ENCODE results near the gene INTS13.
"Not testable (repeated sequence)": the region's sequence is repeated elsewhere in the genome, so short reads cannot be mapped to it uniquely, and the experiment has no call there.

INTS13 gene, protein sequence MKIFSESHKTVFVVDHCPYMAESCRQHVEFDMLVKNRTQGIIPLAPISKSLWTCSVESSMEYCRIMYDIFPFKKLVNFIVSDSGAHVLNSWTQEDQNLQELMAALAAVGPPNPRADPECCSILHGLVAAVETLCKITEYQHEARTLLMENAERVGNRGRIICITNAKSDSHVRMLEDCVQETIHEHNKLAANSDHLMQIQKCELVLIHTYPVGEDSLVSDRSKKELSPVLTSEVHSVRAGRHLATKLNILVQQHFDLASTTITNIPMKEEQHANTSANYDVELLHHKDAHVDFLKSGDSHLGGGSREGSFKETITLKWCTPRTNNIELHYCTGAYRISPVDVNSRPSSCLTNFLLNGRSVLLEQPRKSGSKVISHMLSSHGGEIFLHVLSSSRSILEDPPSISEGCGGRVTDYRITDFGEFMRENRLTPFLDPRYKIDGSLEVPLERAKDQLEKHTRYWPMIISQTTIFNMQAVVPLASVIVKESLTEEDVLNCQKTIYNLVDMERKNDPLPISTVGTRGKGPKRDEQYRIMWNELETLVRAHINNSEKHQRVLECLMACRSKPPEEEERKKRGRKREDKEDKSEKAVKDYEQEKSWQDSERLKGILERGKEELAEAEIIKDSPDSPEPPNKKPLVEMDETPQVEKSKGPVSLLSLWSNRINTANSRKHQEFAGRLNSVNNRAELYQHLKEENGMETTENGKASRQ

DNA sequence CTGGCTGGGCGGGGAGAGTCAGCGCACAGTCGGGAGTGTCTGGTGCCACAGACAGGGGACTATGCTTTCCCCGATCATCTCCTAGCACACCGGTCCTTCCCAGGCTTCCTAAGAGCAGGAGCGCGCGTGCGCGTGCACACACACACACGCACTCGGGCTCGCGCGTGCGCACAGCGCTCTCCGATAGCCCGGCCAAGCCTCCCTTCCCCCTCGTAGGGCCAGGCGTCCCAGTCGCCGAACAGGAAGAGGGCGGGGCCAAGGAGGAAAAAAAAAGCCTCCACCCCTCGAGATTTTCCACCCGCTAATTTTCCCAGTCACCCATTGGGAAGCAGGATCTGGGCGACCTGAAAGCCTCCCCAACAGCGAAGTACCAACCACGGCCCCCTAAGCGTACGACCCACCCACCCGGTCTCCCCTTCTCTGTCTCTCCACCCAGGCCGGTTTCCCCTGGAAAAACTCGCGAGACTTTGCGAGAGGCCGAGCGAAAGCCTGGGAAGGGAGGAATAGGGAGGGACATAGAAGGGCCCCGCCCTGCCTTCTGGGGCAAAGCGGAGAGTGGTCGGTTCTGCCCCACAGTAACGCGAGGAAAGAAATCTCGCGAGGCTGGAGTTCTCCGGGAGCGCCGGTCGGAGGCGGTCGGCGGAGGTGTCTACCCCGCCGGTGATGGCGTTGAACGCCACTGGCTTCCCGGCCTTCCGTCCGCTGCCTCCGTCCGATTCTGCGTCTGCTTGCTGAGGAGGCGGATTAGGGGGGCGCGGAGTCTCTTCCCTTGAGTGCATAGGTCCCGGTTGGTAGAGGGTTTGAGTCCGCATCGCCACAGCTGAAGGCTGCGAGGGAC is at the start of gene INTS13, which contains the start of gene FGFR1OP2:
Gene INTS13 (minus strand): TSS at position 119 of the 838 bp plus-strand sequence. CDS start 1,178 bp downstream, outside the sequence.
Gene FGFR1OP2 (plus strand): TSS at position 608 of the 838 bp plus-strand sequence. CDS start 15,689 bp downstream, outside the sequence.
- peak within 1 kb of the TSS; percentile 96 for H3K4me3 ChIP-seq (ENCODE audit: low read depth, low read length)
- DNase-seq (ENCODE audit: low read depth): peak; percentile 96

DNA sequence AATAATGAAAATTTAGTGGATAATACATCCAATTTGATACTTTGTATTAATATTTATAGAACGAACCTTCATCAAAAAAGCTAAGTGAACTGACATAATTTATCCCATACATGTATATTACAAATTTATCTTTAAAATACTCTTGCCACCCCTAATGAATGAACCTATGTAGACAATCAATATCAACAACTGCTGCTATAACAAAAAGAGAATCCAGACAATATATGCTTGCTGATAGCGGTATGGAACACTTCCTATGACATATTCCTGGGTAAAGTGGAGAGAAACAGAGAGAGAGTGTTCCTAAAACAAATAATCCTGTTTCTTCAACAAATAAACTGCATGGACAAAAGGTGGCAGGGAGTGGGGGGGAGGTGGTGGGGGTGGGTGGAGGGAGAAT is 45.1 kb upstream of the INTS13 start:
- DNase-seq (ENCODE audit: low read depth): no peak

DNA sequence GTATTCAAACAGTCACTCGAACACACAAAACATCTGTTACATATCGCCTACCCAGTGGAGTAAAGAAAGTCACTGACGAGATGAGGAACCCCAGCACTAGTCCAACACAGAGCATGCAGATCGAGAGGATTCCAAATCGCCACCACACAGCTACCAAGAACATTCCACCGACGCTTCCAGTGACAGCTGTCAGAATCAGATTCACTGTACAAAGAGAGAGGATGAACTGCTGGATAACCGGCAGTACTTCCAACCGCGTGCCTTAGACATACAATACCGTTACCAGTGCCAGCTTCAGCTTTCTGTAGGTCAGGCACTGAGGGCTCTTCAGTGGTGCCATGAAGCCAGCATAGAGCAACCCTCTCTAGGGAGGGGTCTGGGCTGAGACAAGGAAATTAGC is 42.0 kb upstream of the INTS13 start:
- no peak overlapping the region for H3K4me3 ChIP-seq (ENCODE audit: low read depth, low read length)
- no peak for DNase-seq (ENCODE audit: low read depth)

More for the DNA sequence above, 45.1 kb upstream of the INTS13 start:
- no peak overlapping the region for H3K4me3 ChIP-seq (ENCODE audit: low read depth, low read length)

- DNase-seq (ENCODE audit: low read depth): no peak
- H3K4me3 ChIP-seq (ENCODE audit: low read depth, low read length): no peak overlapping the region
These were observed 41.0 kb upstream of the INTS13 start for GRCh38 chr12:26978801-26979200.

- DNase-seq (ENCODE audit: low read depth): no peak
These were observed 38.9 kb upstream of the INTS13 start for GRCh38 chr12:26976687-26977086.

GRCh38 chr12:26971963-26972362 is 34.2 kb upstream of the INTS13 start:
- H3K4me3 ChIP-seq (ENCODE audit: low read depth, low read length): no peak overlapping the region
- DNase-seq (ENCODE audit: low read depth): no peak

More at GRCh38 chr12:26976687-26977086, 38.9 kb upstream of the INTS13 start:
- H3K4me3 ChIP-seq (ENCODE audit: low read depth, low read length): no peak overlapping the region

- DNase-seq (ENCODE audit: low read depth): no peak
- no peak overlapping the region for H3K4me3 ChIP-seq (ENCODE audit: low read depth, low read length)
These were observed 32.4 kb upstream of the INTS13 start for GRCh38 chr12:26970136-26970535.

DNA sequence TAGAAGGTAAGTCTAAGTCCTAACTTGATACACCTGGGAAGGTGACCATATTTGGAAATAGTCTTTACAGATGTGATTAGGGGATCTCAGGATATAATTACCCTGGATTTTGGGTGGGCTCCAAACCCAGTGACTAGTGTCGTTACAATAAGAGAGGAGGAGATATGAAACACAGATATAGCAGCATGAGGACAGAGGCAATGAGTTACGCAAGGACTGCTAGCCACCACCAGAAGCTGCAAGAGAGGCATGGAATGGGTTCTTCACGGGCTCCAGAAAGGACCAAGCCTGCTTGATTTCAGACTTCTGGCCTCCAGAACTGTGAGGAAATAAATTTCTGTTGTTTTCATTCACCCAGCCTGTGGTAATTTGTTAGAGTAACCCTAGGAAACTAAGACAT is 29.1 kb upstream of the INTS13 start:
- no peak for DNase-seq (ENCODE audit: low read depth)
- no peak overlapping the region for H3K4me3 ChIP-seq (ENCODE audit: low read depth, low read length)

- DNase-seq (ENCODE audit: low read depth): no peak
- H3K4me3 ChIP-seq (ENCODE audit: low read depth, low read length): no peak overlapping the region
These were observed 25.6 kb upstream of the INTS13 start for GRCh38 chr12:26963413-26963812.

DNA sequence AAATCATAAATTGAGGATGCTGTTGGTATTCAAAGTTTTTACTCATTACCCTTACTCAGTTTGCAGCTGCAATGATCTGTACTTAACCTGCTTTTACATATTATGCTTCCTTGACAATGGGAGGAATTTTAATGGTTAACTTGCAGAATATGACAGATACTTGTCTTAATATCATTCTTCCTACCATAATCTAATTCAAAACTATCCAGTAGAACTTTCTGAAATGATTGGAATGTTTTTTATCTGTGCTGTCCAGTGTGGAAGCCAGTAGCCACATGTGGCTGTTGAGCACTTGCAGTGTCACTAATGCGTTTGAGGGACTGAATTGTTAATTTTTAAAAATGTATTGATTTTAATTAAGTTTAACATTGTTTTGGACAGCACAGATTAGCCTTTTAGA is 24.0 kb upstream of the INTS13 start:
- no peak for DNase-seq (ENCODE audit: low read depth)
- H3K4me3 ChIP-seq (ENCODE audit: low read depth, low read length): no peak overlapping the region

DNA sequence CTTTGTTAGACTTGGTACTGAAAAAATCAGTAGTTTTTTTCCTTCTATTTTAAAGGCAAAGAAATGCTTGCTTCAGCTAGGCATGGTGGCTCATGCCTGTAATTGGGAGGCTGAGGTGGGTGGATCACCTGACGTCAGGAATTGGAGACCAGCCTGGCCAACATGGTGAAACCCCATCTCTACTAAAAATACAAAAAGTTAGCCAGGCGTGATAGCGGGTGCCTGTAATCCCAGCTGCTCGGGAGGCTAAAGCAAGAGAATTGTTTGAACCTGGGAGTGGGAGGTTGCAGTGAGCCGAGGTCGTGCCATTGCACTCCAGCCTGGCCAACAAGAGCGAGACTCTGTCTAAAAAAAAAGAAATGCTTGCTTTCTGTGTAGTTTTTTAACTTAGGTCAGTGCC is 23.6 kb upstream of the INTS13 start:
- DNase-seq (ENCODE audit: low read depth); H3K4me3 ChIP-seq (ENCODE audit: low read depth, low read length): not testable (repeated sequence)

DNA sequence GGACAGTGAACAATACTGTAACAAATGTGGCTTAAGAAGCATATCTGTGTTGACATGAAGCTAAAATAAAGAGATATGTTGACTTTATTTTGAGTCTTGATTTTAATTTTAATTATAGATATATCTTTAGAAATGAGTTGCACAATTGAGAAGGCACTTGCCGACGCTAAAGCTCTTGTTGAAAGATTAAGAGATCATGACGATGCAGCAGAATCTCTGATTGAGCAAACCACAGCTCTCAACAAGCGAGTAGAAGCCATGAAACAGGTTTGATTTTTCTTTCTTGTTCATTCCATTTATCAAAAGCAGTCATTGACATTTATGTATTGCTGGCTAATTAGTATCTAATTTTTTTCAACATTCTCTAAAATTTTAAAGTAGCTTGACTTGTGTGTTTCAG is 16.2 kb upstream of the INTS13 start:
- H3K4me3 ChIP-seq (ENCODE audit: low read depth, low read length): no peak overlapping the region
- DNase-seq (ENCODE audit: low read depth): no peak

DNA sequence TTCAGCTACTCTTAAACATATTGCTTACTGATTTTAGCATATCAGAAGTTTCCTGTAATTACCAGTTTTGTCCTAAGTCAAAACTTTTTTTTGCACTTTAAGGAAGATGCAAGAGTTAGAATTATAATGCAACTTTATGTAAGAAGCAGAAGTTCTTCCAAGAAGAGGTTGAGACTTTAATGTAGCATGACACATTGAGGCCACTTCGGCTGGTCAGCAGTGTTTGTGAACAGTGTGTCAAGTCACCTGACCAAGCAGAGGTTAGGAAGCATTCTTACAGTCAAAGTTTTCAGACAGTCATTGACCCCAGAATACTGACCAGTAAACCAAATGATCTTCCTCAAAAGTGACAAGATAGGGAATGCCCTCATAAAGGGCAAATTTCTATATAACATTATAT is 15.7 kb upstream of the INTS13 start:
- H3K4me3 ChIP-seq (ENCODE audit: low read depth, low read length): no peak overlapping the region
- DNase-seq (ENCODE audit: low read depth): no peak

- no peak for DNase-seq (ENCODE audit: low read depth)
- no peak overlapping the region for H3K4me3 ChIP-seq (ENCODE audit: low read depth, low read length)
These were observed 10.5 kb upstream of the INTS13 start for GRCh38 chr12:26948309-26948708.

DNA sequence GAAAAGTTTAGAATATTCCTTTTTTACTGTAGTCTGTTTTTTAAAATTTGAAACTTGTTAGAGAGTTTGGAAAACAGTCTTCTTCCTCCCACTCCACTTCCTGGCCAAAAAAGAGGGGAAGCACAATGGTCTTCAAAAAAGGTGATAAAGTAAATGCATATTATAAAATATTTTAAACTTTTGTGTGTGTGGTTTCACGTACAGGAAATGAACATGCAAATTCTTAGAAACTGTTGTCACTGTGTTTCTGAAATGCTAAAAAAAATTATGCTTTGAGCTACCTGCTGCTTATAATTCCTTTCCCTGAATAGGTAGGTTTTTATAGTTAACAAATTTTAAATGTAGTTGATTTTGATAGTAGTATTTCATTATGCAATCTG is 3.4 kb upstream of the INTS13 start:
- no peak overlapping the region for H3K4me3 ChIP-seq (ENCODE audit: low read depth, low read length)
- no peak for DNase-seq (ENCODE audit: low read depth)

DNA sequence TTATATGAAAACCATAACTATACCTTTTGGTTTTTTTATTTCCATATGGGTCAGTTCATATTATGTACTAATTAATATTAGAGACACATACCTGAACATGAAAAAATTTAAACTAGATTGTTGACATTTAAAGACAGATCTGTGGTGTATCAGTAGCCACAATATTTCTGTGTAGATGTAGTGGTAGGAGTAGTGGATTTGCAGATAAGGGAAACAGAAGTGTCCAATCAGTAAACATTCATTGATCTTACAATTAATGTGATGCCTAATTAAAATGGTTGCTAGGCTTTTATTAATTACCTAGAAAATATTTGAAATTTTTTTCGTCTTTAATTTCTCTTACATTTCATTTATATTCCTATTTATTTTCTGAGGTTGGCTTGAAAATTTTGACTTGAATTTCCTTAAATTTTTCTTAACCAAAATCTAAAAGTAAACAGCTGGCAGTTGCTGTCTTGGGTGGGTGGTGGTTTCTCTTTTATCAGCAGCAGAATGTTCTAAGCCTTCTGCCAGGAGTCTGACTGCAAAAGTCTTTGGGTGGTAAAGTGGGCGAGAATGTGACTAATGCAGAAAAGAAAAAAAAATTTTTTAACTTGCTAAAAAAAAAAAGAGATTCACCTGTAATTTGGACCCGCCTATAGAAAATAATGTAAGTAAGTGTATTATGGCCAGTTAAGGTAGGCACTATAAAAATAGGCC is 2.9 kb upstream of the INTS13 start:
- no peak overlapping the region for H3K4me3 ChIP-seq (ENCODE audit: low read depth, low read length)
- no peak for DNase-seq (ENCODE audit: low read depth)

DNA sequence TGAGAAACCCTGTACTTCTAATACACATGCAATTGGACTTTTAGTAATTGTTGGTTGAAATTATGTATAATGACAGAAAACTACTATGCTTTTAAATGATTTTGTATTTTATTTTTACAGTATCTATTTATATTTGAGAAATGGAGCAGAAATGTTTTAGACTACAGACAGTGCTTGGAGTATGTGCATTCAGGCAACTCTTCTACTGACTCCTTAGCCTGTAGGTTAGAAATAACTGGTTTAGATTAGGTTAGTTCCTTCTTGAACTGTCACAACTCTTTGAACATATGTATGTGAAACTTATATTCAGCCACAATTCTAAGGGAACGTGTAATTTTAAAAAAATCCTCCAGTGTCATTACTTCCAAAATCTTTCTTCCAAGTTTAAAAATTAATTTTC is 2.2 kb upstream of the INTS13 start:
- peak overlapping the region; percentile 96 for H3K4me3 ChIP-seq (ENCODE audit: low read depth, low read length)
- no peak for DNase-seq (ENCODE audit: low read depth)

DNA sequence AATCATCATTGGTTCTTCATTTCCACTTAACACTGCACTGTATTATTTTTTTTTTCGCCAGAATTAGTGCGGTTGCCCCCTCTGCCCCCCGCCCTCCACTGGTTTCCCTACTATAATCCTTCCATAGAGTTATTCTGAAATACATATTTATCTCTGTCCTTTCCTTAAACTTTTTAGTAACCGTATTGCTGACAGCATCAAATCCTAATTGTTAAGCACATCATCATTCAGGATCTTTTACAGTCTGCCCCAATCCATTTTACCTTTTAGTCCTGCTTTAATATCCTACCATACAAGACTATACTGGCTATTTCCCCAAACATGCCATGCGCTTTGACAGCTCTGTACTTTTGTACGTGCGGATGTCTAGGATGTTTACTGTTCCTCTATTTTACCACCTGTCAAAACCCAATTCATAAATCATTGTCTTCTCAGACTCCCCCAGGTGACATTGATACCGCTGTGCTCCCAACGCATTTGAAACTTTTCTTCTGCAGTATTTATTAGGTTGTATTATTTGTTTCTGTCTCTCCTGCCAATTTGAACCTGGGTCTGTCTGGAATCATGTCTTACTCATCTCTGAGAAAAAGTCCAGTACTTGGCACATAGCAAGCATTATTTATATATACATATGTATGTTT is 1.5 kb upstream of the INTS13 start:
- peak overlapping the region; percentile 96 for H3K4me3 ChIP-seq (ENCODE audit: low read depth, low read length)
- no peak for DNase-seq (ENCODE audit: low read depth)

DNA sequence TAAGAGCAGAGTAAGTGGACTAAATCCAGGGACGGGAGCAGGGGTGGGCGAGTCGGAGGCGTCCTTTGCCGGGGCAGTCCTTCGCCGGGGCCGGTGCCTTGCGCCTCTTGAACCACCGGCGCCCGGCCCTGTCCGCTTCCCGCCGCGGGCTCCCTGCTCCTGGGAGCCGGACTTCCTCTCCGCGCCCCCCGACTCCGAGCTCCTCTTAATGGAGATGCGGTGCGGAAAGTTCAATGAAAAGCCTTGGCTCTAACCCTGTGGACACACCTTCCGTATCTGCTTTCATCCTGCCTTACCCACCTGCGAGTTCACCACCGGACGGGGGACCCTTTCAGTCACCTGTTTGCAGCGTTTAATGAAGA is 901 bp upstream of the INTS13 start:
- H3K4me3 ChIP-seq (ENCODE audit: low read depth, low read length): peak overlapping the region; percentile 96
- no peak for DNase-seq (ENCODE audit: low read depth)
